GM23338 (cell line): Measurements from ENCODE around the gene FCSK. TPM values are rescaled to one million over a fixed set of nuclear protein-coding genes. Genes with fewer than 3 reads are reported as not detected.

Experiments
- ATAC-seq: fragments of 200-7000 bp; cut with Tn5 transposase; 3 replicates; pipeline ENCODE4 v1.9.1; 2020
- DNase-seq: peaks from one replicate; pipeline ENCODE4 v3.0.0-alpha.2; 2015; ENCODE audit warnings: low spot score
- H2AFZ ChIP-seq: fragments of 200-600 bp; sonication (generic); 2 replicates; pipeline ENCODE4 v1.8.0; 2016; ENCODE audit warnings: antibody characterized with exemption, mild to moderate bottlenecking, moderate library complexity
- H3F3A ChIP-seq: fragments of 200-600 bp; sonication (generic); replicated peaks from 2 replicates; pipeline ENCODE4 v1.8.0; 2017; ENCODE audit warnings: antibody characterized with exemption, mixed run types, low read depth
- H3K27ac ChIP-seq: fragments of 200-600 bp; sonication (generic); 2 replicates; pipeline ENCODE4 v1.6.1; 2016; ENCODE audit warnings: low read depth
- H3K27me3 ChIP-seq: fragments of 200-600 bp; sonication (generic); 2 replicates; pipeline ENCODE4 v1.8.0; 2016; ENCODE audit warnings: mild to moderate bottlenecking, mixed run types, moderate library complexity; ENCODE audit not compliant: insufficient read depth
- H3K36me3 ChIP-seq: fragments of 200-600 bp; sonication (generic); 2 replicates; pipeline ENCODE4 v1.8.0; 2016; ENCODE audit warnings: mild to moderate bottlenecking; ENCODE audit not compliant: insufficient read depth
- H3K4me1 ChIP-seq: fragments of 200-600 bp; sonication (generic); 2 replicates; pipeline ENCODE4 v1.8.0; 2016; ENCODE audit warnings: mild to moderate bottlenecking, moderate library complexity; ENCODE audit not compliant: insufficient read depth
- H3K4me2 ChIP-seq: fragments of 200-600 bp; sonication (generic); 2 replicates; pipeline ENCODE4 v1.7.1; 2017; ENCODE audit warnings: mixed run types
- H3K4me3 ChIP-seq: fragments of 200-600 bp; sonication (generic); 2 replicates; pipeline ENCODE4 v1.6.1; 2016; ENCODE audit warnings: mixed run types
- H3K79me2 ChIP-seq: fragments of 200-600 bp; sonication (generic); replicated peaks from 2 replicates; pipeline ENCODE4 v1.8.0; 2017; ENCODE audit warnings: mild to moderate bottlenecking; ENCODE audit not compliant: insufficient read depth
- H3K9me2 ChIP-seq: fragments of 200-600 bp; sonication (generic); 2 replicates; pipeline ENCODE4 v1.8.0; 2017; ENCODE audit not compliant: insufficient read depth
- H4K20me1 ChIP-seq: fragments of 200-600 bp; sonication (generic); replicated peaks from 2 replicates; pipeline ENCODE4 v1.8.0; 2017; ENCODE audit warnings: mild to moderate bottlenecking; ENCODE audit not compliant: insufficient read depth
- H3K27ac Mint-ChIP-seq: 2 replicates; pipeline ENCODE4 v1.8.0; 2020; ENCODE audit warnings: inconsistent platforms, mild to moderate bottlenecking, moderate library complexity, mixed read lengths
- H3K27me3 Mint-ChIP-seq: 3 replicates; pipeline ENCODE4 v1.8.0; 2022; ENCODE audit warnings: low read depth, mild to moderate bottlenecking, moderate library complexity, mixed read lengths, inconsistent platforms; ENCODE audit not compliant: insufficient read depth, poor library complexity
- H3K36me3 Mint-ChIP-seq: 3 replicates; pipeline ENCODE4 v1.8.0; 2021; ENCODE audit warnings: low read depth, mild to moderate bottlenecking, inconsistent platforms, moderate library complexity, mixed read lengths
- H3K4me1 Mint-ChIP-seq: 3 replicates; pipeline ENCODE4 v1.8.0; 2020; ENCODE audit warnings: mild to moderate bottlenecking, inconsistent platforms, mixed read lengths
- H3K4me3 Mint-ChIP-seq: 3 replicates; pipeline ENCODE4 v1.8.0; 2021; ENCODE audit warnings: moderate library complexity, mild to moderate bottlenecking, inconsistent platforms, mixed read lengths
- H3K9me3 Mint-ChIP-seq: 3 replicates; pipeline ENCODE4 v1.8.0; 2020; ENCODE audit warnings: moderate library complexity, mild to moderate bottlenecking, inconsistent platforms, mixed read lengths
- CREB1 ChIP-seq: fragments of 250-450 bp; sonication (Bioruptor Pico); IDR thresholded peaks from 2 replicates; pipeline ENCODE4 v1.5.0; 2020; ENCODE audit warnings: low read depth, mild to moderate bottlenecking, moderate library complexity
- EZH2 ChIP-seq: fragments of 200-600 bp; sonication (generic); IDR thresholded peaks from one replicate; pipeline ENCODE4 v1.8.0; 2017; ENCODE audit warnings: antibody characterized with exemption, mild to moderate bottlenecking, low read depth; ENCODE audit not compliant: unreplicated experiment
- POLR2AphosphoS5 ChIP-seq: IDR thresholded peaks from 2 replicates; pipeline ENCODE4 v1.6.1; 2016; ENCODE audit warnings: antibody characterized with exemption, low read depth
- STAT1 ChIP-seq: IDR thresholded peaks from one replicate; pipeline ENCODE4 v1.6.1; 2016; ENCODE audit warnings: antibody characterized with exemption; ENCODE audit not compliant: unreplicated experiment
- ZNF114 ChIP-seq: fragments of 250-450 bp; sonication (Bioruptor Pico); IDR thresholded peaks from 2 replicates; pipeline ENCODE4 v1.5.0; 2020; ENCODE audit warnings: mild to moderate bottlenecking, moderate library complexity
- ZNF462 ChIP-seq: fragments of 250-450 bp; sonication (Bioruptor Pico); IDR thresholded peaks from 2 replicates; pipeline ENCODE4 v1.5.0; 2020; ENCODE audit warnings: mild to moderate bottlenecking, moderate library complexity
- polyA plus RNA-seq: library from polyadenylated mRNA; unstranded; fragments of >200 nt; fragmentation: Nextera tagmentation; extraction: Ambion mirVana; gene quantifications from 2 replicates; pipeline ENCODE4 v1.2.1, GENCODE V29; 2016
- total RNA-seq: library from RNA; depleted of rRNA; stranded (reverse); fragments of >200 nt; shearing (Covaris generic); gene quantifications from 2 replicates; pipeline ENCODE4 v1.2.3, GENCODE V29; 2014
- TF ChIP-seq, protein P1 (sequence below): IDR thresholded peaks from one replicate; pipeline ENCODE4 v1.6.1; 2018; ENCODE audit warnings: antibody characterized with exemption; ENCODE audit not compliant: unreplicated experiment
- TF ChIP-seq, protein P2 (sequence below): IDR thresholded peaks from 2 replicates; pipeline ENCODE4 v1.6.1; 2016; ENCODE audit warnings: antibody characterized with exemption

Gene FCSK
- total and polyA plus RNA-seq, 2 experiments from 2014 or later = 2.3 to 4.0 TPM

DNA sequence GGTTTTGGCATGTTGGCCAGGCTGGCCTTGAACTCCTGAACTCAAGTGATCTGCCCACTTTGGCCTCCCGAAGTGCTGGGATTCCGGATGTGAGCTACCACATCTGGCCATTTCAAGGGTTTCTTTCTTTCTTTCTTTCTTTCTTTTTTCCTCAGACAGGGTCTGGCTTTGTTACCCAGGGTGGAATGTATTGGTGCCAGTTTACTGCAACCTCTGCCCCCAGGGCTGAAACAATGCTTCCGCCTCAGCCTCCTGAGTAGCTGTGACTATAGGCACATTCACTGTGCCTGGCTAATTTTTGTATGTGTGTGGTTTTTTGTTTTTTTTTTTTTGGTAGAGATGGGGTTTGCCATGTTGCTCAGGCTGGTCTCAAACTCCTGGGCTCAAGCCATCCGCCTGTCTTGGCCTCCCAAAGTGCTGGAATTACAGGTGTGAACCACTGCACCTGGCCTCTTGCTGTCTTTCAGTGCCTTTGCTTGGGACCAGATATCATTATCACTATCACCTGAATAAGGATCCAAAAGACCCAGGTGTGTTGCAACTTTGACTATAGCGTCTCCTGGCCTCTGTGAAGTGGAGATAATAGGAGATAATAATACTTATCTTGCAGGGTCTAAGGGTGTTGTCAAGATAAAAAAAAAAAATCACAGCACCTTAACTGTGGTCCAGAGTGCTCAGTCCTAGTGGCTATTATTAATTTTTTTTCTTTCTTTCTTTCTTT lies 3.2 kb downstream of the FCSK start (continued):
- TF ChIP-seq, protein P1, sequence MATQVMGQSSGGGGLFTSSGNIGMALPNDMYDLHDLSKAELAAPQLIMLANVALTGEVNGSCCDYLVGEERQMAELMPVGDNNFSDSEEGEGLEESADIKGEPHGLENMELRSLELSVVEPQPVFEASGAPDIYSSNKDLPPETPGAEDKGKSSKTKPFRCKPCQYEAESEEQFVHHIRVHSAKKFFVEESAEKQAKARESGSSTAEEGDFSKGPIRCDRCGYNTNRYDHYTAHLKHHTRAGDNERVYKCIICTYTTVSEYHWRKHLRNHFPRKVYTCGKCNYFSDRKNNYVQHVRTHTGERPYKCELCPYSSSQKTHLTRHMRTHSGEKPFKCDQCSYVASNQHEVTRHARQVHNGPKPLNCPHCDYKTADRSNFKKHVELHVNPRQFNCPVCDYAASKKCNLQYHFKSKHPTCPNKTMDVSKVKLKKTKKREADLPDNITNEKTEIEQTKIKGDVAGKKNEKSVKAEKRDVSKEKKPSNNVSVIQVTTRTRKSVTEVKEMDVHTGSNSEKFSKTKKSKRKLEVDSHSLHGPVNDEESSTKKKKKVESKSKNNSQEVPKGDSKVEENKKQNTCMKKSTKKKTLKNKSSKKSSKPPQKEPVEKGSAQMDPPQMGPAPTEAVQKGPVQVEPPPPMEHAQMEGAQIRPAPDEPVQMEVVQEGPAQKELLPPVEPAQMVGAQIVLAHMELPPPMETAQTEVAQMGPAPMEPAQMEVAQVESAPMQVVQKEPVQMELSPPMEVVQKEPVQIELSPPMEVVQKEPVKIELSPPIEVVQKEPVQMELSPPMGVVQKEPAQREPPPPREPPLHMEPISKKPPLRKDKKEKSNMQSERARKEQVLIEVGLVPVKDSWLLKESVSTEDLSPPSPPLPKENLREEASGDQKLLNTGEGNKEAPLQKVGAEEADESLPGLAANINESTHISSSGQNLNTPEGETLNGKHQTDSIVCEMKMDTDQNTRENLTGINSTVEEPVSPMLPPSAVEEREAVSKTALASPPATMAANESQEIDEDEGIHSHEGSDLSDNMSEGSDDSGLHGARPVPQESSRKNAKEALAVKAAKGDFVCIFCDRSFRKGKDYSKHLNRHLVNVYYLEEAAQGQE = no peak
- TF ChIP-seq EZH2 (no peak), POLR2AphosphoS5 (no peak), CREB1 (CRISPR knock-in tag) (no peak)
- TF ChIP-seq, protein P2, sequence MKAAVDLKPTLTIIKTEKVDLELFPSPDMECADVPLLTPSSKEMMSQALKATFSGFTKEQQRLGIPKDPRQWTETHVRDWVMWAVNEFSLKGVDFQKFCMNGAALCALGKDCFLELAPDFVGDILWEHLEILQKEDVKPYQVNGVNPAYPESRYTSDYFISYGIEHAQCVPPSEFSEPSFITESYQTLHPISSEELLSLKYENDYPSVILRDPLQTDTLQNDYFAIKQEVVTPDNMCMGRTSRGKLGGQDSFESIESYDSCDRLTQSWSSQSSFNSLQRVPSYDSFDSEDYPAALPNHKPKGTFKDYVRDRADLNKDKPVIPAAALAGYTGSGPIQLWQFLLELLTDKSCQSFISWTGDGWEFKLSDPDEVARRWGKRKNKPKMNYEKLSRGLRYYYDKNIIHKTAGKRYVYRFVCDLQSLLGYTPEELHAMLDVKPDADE = no peak

- no peak overlapping the region for H2AFZ ChIP-seq
- Mint-ChIP-seq H3K27me3 (peaks cover 2% of the 10 kb centered on the region), H3K27ac (peak overlapping the region; percentile 75), H3K9me3 (no peaks in the 10 kb centered on the region), H3K36me3 (no peaks in the 10 kb centered on the region), H3K4me3 (no peak overlapping the region; the same call in 2 of the 3 replicates), H3K4me1 (peaks cover 9% of the 10 kb centered on the region; the same call in 2 of the 3 replicates)
- H3K4me1 ChIP-seq = no peaks in the 10 kb centered on the region
- no peaks in the 10 kb centered on the region for H3K9me2 ChIP-seq
- peaks cover 4% of the 10 kb centered on the region; the same call in 1 of the 2 replicates for H3F3A ChIP-seq
- H3K79me2 ChIP-seq = no peaks in the 10 kb centered on the region
- no peak for DNase-seq
- H4K20me1 ChIP-seq = no peaks in the 10 kb centered on the region
- H3K27ac ChIP-seq = no peak overlapping the region
- peak; percentile 57 for ATAC-seq
- no peak overlapping the region for H3K4me3 ChIP-seq
- H3K27me3 ChIP-seq = no peaks in the 10 kb centered on the region
- H3K4me2 ChIP-seq = no peak overlapping the region
- no peaks in the 10 kb centered on the region for H3K36me3 ChIP-seq
- TF ChIP-seq, protein P1 = no peak
- TF ChIP-seq STAT1 = no peak
- TF ChIP-seq POLR2AphosphoS5 = no peak
- no peak for TF ChIP-seq EZH2
- TF ChIP-seq ZNF114 = no peak
- no peak for TF ChIP-seq ZNF462 (CRISPR knock-in tag)
Measured at GRCh38 chr16:70460737-70461261, 6.4 kb downstream of the FCSK start.
